GM12878 (cell line): ENCODE measurements around the gene SNX3. TPM values are rescaled to one million over a fixed set of nuclear protein-coding genes. Genes with fewer than 3 reads are reported as not detected.

Experiments
- ATAC-seq: fragments of 200-7000 bp; cut with Tn5 transposase; 3 replicates; pipeline ENCODE4 v1.9.1; 2020; ENCODE audit warnings: mild to moderate bottlenecking, moderate library complexity
- BruUV-seq: library from RNA; stranded (reverse); fragments of 400-500 nt; replicated peaks from 2 replicates; lab custom pipeline; 2021; lab: Mats Ljungman, UMichigan
- CTCF ChIA-PET: fragments of 300-600 bp; sonication (Branson Sonifier 250); formaldehyde crosslinking; extraction: SDS; loops from one replicate; lab custom pipeline; 2021; ENCODE audit warnings: inconsistent platforms; lab: Yijun Ruan, JAX
- POLR2A ChIA-PET: fragments of 350-600 bp; formaldehyde crosslinking; extraction: SDS; loops from one replicate; lab custom pipeline; 2021; ENCODE audit warnings: inconsistent platforms; lab: Charles Lee
- RAD21 ChIA-PET: fragments of 300-600 bp; sonication (Branson Sonifier 250); formaldehyde crosslinking; loops from one replicate; lab custom pipeline; 2023; ENCODE audit warnings: antibody characterized with exemption; ENCODE audit not compliant: unreplicated experiment; lab: Charles Lee
- SMC1A ChIA-PET: fragments of 300-600 bp; sonication (Branson Sonifier 250); formaldehyde crosslinking; loops from one replicate; lab custom pipeline; 2023; ENCODE audit not compliant: unreplicated experiment, uncharacterized antibody; lab: Charles Lee
- DNase-seq: peaks from one replicate; pipeline ENCODE4 v3.0.0-alpha.2; 2011; ENCODE audit warnings: low read depth, low spot score
- FAIRE-seq: peaks from 3 replicates; lab custom pipeline; 2011; peaks lifted over from hg19 to GRCh38; lab: Jason Lieb, UNC
- H2AFZ ChIP-seq: 2 replicates; pipeline ENCODE4 v1.6.0; 2011; ENCODE audit warnings: low read depth, low read length, control low read depth; ENCODE audit not compliant: control insufficient read depth
- H3K27ac ChIP-seq: 2 replicates; pipeline ENCODE4 v1.5.1; 2011; ENCODE audit warnings: control low read depth; ENCODE audit not compliant: control insufficient read depth, insufficient read depth
- H3K27me3 ChIP-seq, 2 experiments: replicated peaks in 1 of 2; 2 replicates each; pipeline versions ENCODE4 v1.6.0 to v1.6.1; 2011; ENCODE audit warnings: low read length in 1 of 2; ENCODE audit not compliant: control insufficient read depth in 2 of 2, insufficient read depth in 2 of 2
- H3K36me3 ChIP-seq, 2 experiments: 2 replicates each; pipeline ENCODE4 v1.5.1; 2011; ENCODE audit warnings: low read length in 1 of 2; ENCODE audit not compliant: control insufficient read depth in 2 of 2, insufficient read depth in 2 of 2
- H3K4me1 ChIP-seq: 2 replicates; pipeline ENCODE4 v1.6.1; 2011; ENCODE audit warnings: mild to moderate bottlenecking, low read length, moderate library complexity, mixed read lengths; ENCODE audit not compliant: control insufficient read depth, insufficient read depth
- H3K4me2 ChIP-seq: 2 replicates; pipeline ENCODE4 v1.6.0; 2011; ENCODE audit warnings: control low read depth; ENCODE audit not compliant: control insufficient read depth, insufficient read depth
- H3K4me3 ChIP-seq: fragments of 200-600 bp; sonication (generic); 2 replicates; pipeline ENCODE4 v1.5.1; 2016
- H3K79me2 ChIP-seq: 2 replicates; pipeline ENCODE4 v1.6.0; 2011; ENCODE audit warnings: low read length; ENCODE audit not compliant: control insufficient read depth, insufficient read depth
- H3K9ac ChIP-seq: 2 replicates; pipeline ENCODE4 v1.8.0; 2011; ENCODE audit warnings: low read length, control low read depth, mixed read lengths; ENCODE audit not compliant: control insufficient read depth, insufficient read depth
- H3K9me3 ChIP-seq: replicated peaks from 3 replicates; pipeline ENCODE4 v1.5.1; 2011; ENCODE audit warnings: mild to moderate bottlenecking, low read length; ENCODE audit not compliant: control insufficient read depth, insufficient read depth
- H4K20me1 ChIP-seq: 2 replicates; pipeline ENCODE4 v1.6.0; 2011; ENCODE audit not compliant: control insufficient read depth, insufficient read depth
- ATF7 ChIP-seq: fragments of 450-650 bp; IDR thresholded peaks from 2 replicates; pipeline ENCODE4 v1.6.1; 2016; ENCODE audit warnings: low read depth, mild to moderate bottlenecking
- CUX1 ChIP-seq: IDR thresholded peaks from 2 replicates; pipeline ENCODE4 v1.6.1; 2012; ENCODE audit warnings: improper control_type of control experiment, low read depth, low read length; ENCODE audit not compliant: insufficient replicate concordance
- E2F8 ChIP-seq: fragments of 450-650 bp; IDR thresholded peaks from 2 replicates; pipeline ENCODE4 v1.6.1; 2018; ENCODE audit warnings: mild to moderate bottlenecking, low read depth, moderate library complexity; ENCODE audit not compliant: partially characterized antibody
- ELK1 ChIP-seq: IDR thresholded peaks from 2 replicates; pipeline ENCODE4 v1.6.1; 2012; ENCODE audit warnings: low read depth, low read length, improper control_type of control experiment
- EP300 ChIP-seq, 2 experiments: fragments of 150-350 bp in 1 of 2; IDR thresholded peaks; 2 replicates each; pipeline ENCODE4 v1.6.1; 2011 to 2012; ENCODE audit warnings: low read depth in 2 of 2, low read length in 2 of 2, borderline replicate concordance in 1 of 2, improper control_type of control experiment in 1 of 2, inconsistent platforms in 1 of 2; ENCODE audit not compliant: control insufficient read depth in 1 of 2
- GATAD2B ChIP-seq: fragments of 450-650 bp; conservative IDR thresholded peaks from 2 replicates; pipeline ENCODE4 v1.6.1; 2017; ENCODE audit warnings: low read depth, mild to moderate bottlenecking, moderate library complexity
- NFYA ChIP-seq: IDR thresholded peaks from 2 replicates; pipeline ENCODE4 v1.6.1; 2011; ENCODE audit warnings: low read depth, mild to moderate bottlenecking, low read length, improper control_type of control experiment, borderline replicate concordance
- PKNOX1 ChIP-seq: fragments of 450-650 bp; IDR thresholded peaks from 2 replicates; pipeline ENCODE4 v1.6.1; 2016; ENCODE audit warnings: mild to moderate bottlenecking
- POU2F2 ChIP-seq: IDR thresholded peaks from 3 replicates; pipeline ENCODE4 v1.6.1; 2011; ENCODE audit warnings: low read depth, mild to moderate bottlenecking, low read length, borderline replicate concordance
- RELA ChIP-seq: fragments of 450-650 bp; IDR thresholded peaks from 2 replicates; pipeline ENCODE4 v1.8.0; 2014; ENCODE audit warnings: borderline replicate concordance; ENCODE audit not compliant: partially characterized antibody
- SMARCA5 ChIP-seq: fragments of 450-650 bp; IDR thresholded peaks from 2 replicates; pipeline ENCODE4 v1.6.1; 2017; ENCODE audit warnings: mild to moderate bottlenecking
- SREBF2 ChIP-seq: IDR thresholded peaks from 2 replicates; pipeline ENCODE4 v1.6.1; 2012; ENCODE audit warnings: mild to moderate bottlenecking, low read length
- SUPT20H ChIP-seq: IDR thresholded peaks from 2 replicates; pipeline ENCODE4 v1.6.1; 2011; ENCODE audit warnings: low read depth, mild to moderate bottlenecking, low read length, moderate library complexity, borderline replicate concordance; ENCODE audit not compliant: control insufficient read depth
- TCF12 ChIP-seq: IDR thresholded peaks from 2 replicates; pipeline ENCODE4 v1.6.1; 2011; ENCODE audit warnings: low read depth, mild to moderate bottlenecking, low read length
- WGBS: methylation state at CpG from one replicate; pipeline ENCODE4 v1.1.6; 2016; ENCODE audit warnings: low lambda C conversion rate; ENCODE audit not compliant: insufficient replicate concordance, insufficient coverage; ENCODE audit errors: missing lambda C conversion rate; 5-methylcytosine and 5-hydroxymethylcytosine counted together
- in situ Hi-C: fragments of 300-500 bp; cut with MboI; formaldehyde crosslinking; loops from 9 replicates; pipeline ENCODE4 v1.14.3; 2018; ENCODE audit warnings: mixed read lengths
- intact Hi-C: fragments of 100-400 bp; cut with micrococcal nuclease; formaldehyde crosslinking; loops from one replicate; pipeline ENCODE4 v1.14.2; 2022; ENCODE audit not compliant: unreplicated experiment
- polyA plus RNA-seq, 11 experiments: library from polyadenylated mRNA; depleted of rRNA in 4 of 11; unstranded in 6 of 11; stranded (reverse) in 5 of 11; fragments of >200 nt; fragmentation: Nextera tagmentation in 4 of 11; fragmentation: Illumina TruSeq in 1 of 11; extraction: Ambion mirVana in 4 of 11; extraction: Trizol in 1 of 11; gene quantifications; 1 replicate in 1 of 11; 2 replicates in 10 of 11; pipeline versions ENCODE4 v1.2.1 to v1.2.3, GENCODE V29; 2011 to 2016; ENCODE audit warnings: inconsistent platforms in 2 of 11, missing spikeins in 2 of 11, low read depth in 1 of 11
- total RNA-seq, 4 experiments: library from RNA; depleted of rRNA in 3 of 4; stranded (reverse); fragments of >200 nt in 3 of 4; fragmentation: Illumina TruSeq in 1 of 4; extraction: Trizol in 1 of 4; gene quantifications; 2 replicates each; pipeline versions ENCODE4 v1.2.1 to v1.2.3, GENCODE V29; 2013 to 2021

Gene SNX3
- total and polyA plus RNA-seq, 10 of the 15 experiments (the other 5 are each of a cell fraction or from before 2014, with no cell fraction given) = 43.7 to 297 (median 95.6) TPM

- peaks cover 34% of the 10 kb centered on the region for H3K79me2 ChIP-seq
- BruUV-seq = no TSS peak
- no peak; the same call in 2 of the 3 replicates for ATAC-seq
- ChIA-PET SMC1A (no interaction called here), CTCF (no interaction called here), RAD21 (no interaction called here), POLR2A (no interaction called here)
- intact Hi-C loops = no loop called here
- no peak overlapping the region for H3K9ac ChIP-seq
- no peak overlapping the region for H3K27ac ChIP-seq
- no peak for FAIRE-seq
- no peak overlapping the region for H3K4me3 ChIP-seq
- no peaks in the 10 kb centered on the region for H3K27me3 ChIP-seq
- peaks cover 2 to 14% of the 10 kb centered on the region in 2 experiments; a peak in 3 of 4 replicates for H3K36me3 ChIP-seq
- no peak for DNase-seq
- no peaks in the 10 kb centered on the region for H4K20me1 ChIP-seq
- H3K9me3 ChIP-seq = peaks cover 10% of the 10 kb centered on the region
- H3K4me2 ChIP-seq = no peak overlapping the region
- in situ Hi-C loops = no loop called here
- 97% methylated on average over 2 of the region's 2 CpGs for WGBS
- H2AFZ ChIP-seq = no peak overlapping the region
- H3K4me1 ChIP-seq = no peaks in the 10 kb centered on the region
- TF ChIP-seq TCF12 = no peak
- TF ChIP-seq NFYA = no peak
- no peak for TF ChIP-seq GATAD2B
- no peak for TF ChIP-seq POU2F2
- TF ChIP-seq E2F8 = no peak
- no peak for TF ChIP-seq CUX1
- no peak for TF ChIP-seq SMARCA5
- TF ChIP-seq SUPT20H = no peak
- TF ChIP-seq ATF7 = no peak
- TF ChIP-seq PKNOX1 = no peak
- no peak for TF ChIP-seq EP300 (IDR thresholded peaks at IDR 0.05; ENCODE audit: borderline replicate concordance in 1 of 2, control insufficient read depth in 1 of 2, low read depth in 2 of 2, low read length in 2 of 2)
- no peak for TF ChIP-seq SREBF2
- TF ChIP-seq RELA = no peak
- no peak for TF ChIP-seq ELK1
Measured at GRCh38 chr6:108243836-108244235, 17.0 kb downstream of the SNX3 start.
